HFF-Myc (cell line): Measurements from ENCODE around the gene SHROOM2.

Source experiments
- DNase-seq: peaks from one replicate; pipeline ENCODE4 v3.0.0-alpha.2; 2011; ENCODE audit warnings: low read depth; ENCODE audit errors: extremely low read depth
- H3K4me3 ChIP-seq: replicated peaks from 2 replicates; pipeline ENCODE4 v1.5.1; 2011; ENCODE audit warnings: low read depth, mild to moderate bottlenecking, control low read depth, low read length
- TF ChIP-seq, protein P1 (sequence below): IDR thresholded peaks from 2 replicates; pipeline ENCODE4 v1.5.1; 2012; ENCODE audit warnings: mild to moderate bottlenecking, low read depth, low read length, control low read depth; ENCODE audit errors: missing control alignments

The SHROOM2 gene

DNA sequence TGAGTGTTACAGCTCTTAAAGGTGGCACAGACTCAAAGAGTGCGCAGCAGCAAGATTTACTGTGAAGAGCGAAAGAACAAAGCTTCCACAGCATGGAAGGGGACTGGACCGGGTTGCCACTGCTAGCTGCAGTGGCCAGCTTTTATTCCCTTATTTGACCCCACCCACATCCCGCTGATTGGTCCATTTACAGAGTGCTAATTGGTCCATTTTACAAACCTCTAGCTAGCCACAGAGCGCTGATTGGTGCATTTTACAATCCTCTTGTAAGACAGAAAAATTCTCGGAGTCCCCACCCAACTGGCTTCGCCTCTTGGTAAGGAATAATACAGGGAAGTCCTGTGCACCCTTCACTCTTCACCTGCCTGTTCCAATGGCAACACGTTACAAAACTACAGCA lies 1.9 kb upstream of the SHROOM2 start:
- DNase-seq = no peak
- TF ChIP-seq, protein P1, sequence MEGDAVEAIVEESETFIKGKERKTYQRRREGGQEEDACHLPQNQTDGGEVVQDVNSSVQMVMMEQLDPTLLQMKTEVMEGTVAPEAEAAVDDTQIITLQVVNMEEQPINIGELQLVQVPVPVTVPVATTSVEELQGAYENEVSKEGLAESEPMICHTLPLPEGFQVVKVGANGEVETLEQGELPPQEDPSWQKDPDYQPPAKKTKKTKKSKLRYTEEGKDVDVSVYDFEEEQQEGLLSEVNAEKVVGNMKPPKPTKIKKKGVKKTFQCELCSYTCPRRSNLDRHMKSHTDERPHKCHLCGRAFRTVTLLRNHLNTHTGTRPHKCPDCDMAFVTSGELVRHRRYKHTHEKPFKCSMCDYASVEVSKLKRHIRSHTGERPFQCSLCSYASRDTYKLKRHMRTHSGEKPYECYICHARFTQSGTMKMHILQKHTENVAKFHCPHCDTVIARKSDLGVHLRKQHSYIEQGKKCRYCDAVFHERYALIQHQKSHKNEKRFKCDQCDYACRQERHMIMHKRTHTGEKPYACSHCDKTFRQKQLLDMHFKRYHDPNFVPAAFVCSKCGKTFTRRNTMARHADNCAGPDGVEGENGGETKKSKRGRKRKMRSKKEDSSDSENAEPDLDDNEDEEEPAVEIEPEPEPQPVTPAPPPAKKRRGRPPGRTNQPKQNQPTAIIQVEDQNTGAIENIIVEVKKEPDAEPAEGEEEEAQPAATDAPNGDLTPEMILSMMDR = no peak
- H3K4me3 ChIP-seq = no peak overlapping the region

DNA sequence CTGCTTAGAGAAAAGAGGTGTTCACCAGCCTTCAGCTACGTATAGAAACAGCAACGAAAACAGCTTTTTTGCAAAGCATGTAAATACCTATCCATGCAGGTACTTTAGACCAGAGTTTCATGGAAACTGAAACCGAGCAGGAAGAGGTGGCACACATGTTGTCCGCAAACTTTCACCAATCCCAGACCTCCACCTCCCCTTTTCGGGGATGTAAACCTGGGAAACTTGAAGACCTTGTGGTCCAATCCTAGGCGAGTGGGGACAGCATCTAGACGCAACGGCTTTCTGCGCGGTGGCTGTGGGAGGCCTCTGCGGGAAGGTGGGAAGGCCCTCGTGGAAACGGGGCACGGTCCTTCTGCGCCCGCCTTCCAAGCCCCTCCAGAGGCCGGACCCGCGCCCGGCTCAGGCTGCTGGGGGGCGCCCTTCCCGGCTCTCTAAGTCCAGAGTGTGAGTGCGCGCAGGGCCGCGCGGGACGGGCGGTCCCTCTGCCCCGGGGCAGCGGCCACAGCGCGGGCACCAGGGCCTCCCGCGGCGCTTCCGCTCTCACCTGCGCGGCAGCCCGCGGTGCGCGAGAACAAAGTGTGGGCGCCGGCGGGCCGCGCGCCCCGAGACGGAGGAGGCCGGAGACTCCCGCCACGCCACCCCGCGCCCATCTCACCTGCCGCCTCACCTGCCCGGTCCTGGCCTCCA lies 830 bp upstream of the SHROOM2 start:
- DNase-seq = no peak
- no peak overlapping the region for H3K4me3 ChIP-seq
- TF ChIP-seq, protein P1 = no peak

DNA sequence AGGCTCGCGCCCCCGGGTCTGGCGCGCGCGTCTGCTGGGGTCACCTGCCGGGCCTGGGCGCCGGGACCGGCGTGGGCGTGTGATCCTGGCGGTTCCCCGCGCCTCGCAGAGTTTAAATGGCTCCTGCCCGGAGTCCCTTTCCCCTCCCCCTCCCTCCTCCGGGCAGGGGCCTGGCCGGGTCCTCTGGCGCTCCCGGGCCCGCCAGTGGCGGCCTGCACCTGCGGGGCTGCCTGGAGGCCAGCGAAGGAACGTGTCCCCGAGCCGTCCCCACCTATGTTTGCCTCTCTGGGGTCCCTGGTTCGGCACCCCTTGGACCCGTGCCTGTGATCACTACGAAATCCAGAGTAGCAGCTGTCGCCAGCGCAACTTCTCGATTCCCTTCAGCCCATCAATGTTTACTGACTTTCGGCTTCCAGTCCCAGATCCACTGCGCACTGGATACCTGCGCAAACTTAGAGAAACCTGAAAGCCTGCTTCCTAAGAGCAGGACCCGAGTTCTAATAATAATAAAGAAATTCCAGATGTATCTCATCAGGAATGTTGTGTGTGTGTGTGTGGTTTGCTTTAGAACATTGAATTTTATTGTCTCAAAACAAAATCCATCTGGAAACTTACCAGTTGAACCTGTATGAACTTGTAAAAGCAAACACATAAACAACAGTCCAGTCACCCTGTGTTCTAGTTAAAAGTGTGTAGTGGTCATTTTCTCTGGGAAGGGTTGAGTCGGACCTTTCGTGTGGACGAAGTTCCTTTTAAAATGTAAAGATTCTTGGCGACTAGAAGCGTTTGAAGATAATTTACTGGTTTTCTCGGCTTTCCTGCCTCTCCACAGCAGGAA lies 788 bp downstream of the SHROOM2 start:
- H3K4me3 ChIP-seq = peak overlapping the region; percentile 35
- DNase-seq = peak; percentile 15
- TF ChIP-seq, protein P1 = no peak

GRCh38 chrX:9788911-9789310 lies 2.7 kb downstream of the SHROOM2 start:
- H3K4me3 ChIP-seq = no peak overlapping the region
- DNase-seq = no peak
- TF ChIP-seq, protein P1 = no peak

DNA sequence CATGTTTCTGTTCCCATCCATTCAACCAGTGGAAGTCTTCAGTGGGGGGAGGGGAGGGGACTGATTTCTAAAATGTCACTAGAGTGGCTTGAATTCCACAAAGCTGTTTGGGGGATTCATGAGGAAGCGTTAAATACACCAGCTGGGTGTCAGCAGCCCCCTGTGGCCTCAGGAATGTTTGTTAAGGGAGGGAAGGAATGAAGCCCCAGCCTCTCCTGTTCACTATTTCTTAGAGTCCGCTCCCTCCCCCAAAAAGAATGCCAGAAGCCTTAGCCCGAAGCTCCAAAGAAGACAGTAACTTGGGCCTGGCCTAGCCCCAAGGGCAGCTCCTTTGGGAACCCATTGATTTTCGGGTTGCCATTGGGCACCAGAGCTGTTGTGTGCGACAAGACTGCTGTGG lies 3.3 kb downstream of the SHROOM2 start:
- TF ChIP-seq, protein P1 = no peak
- DNase-seq = no peak
- no peak overlapping the region for H3K4me3 ChIP-seq

GRCh38 chrX:9790866-9791265 lies 4.6 kb downstream of the SHROOM2 start:
- no peak for DNase-seq
- TF ChIP-seq, protein P1 = no peak
- no peak overlapping the region for H3K4me3 ChIP-seq
